ENCODE data around the gene ATF1.
A peak's percentile ranks its signal among the peaks of the same experiment; 100 is the strongest.

ATF1 gene

DNA sequence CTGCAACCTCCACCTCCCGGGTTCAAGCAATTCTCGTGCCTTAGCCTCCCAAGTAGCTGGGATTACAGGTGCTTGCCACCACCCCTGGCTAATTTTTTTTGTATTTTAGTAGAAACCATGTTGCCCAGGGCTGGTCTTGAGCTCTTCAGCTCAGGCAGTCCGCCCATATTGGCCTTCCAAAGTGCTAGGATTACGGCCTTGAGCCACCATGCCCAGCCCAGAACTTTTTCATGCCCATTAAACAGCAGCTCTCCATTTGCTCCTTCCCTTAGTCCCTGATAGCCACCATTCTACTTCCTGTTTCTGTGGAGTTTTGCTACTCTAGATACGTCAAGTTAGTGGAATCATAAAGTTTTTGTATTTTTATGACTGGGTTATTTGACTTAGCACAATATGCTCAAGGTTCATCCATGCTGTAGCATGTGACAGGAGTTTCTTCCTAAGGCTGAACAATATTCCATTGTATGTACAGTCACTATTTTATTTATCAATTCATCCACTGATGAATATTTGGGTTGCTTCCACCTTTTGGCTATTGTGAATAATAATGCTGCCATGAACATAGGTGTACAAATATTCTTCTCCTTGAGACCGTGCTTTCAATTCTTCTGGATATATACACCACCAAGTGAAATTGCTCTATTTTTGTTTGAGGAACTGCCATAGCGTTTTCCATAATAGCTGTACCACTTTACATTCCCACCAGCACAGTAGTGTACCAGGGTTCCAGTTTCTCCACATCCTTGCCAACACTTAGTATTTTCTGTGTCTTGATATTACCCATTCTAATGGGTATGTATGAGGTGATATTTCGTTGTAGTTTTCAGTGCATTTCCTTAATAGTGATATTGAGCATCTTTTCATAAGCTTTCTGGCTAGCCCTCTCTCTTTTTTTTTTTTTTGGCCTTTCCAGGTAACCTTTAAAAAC is 15.0 kb downstream of the ATF1 start:
- Histone ChIP-seq H3K9me3 (ENCODE audit: control insufficient read depth, low read length) (no peaks in the 10 kb centered on the region), H3K4me3 (ENCODE audit: low read length) (no peak overlapping the region), H3K9ac (ENCODE audit: low read length) (no peak overlapping the region), H3K27me3 (replicated peaks; ENCODE audit: control insufficient read depth, insufficient read depth, low read length) (no peaks in the 10 kb centered on the region), H3K4me1 (ENCODE audit: control insufficient read depth, insufficient read depth, low read length) (no peaks in the 10 kb centered on the region), H3K36me3 (ENCODE audit: control insufficient read depth, insufficient read depth, low read length, severe bottlenecking) (peaks cover 11% of the 10 kb centered on the region)
- DNase-seq (ENCODE audit: low read depth) = no peak

DNA sequence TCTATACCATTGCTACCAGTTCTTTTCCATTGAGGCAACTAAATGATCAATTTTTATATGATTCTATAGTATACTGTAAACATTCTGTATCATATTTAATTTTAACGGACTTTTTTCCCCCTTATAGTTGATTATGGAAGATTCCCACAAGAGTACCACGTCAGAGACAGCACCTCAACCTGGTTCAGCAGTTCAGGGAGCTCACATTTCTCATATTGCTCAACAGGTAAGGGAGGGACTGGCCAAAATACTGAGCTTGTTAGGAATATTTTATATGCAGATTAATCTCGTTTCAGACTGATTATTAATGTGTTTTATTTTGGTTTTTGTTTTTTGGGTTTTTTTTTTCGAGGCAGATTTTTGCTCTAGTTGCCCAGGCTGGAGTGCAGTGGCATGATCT is 16.1 kb downstream of the ATF1 start:
- no peak overlapping the region for H3K9ac ChIP-seq (ENCODE audit: low read length)
- no peak overlapping the region for H3K4me3 ChIP-seq (ENCODE audit: low read length)
- DNase-seq (ENCODE audit: low read depth) = no peak
- no peaks in the 10 kb centered on the region for H3K4me1 ChIP-seq (ENCODE audit: control insufficient read depth, insufficient read depth, low read length)
- H3K9me3 ChIP-seq (ENCODE audit: control insufficient read depth, low read length) = no peaks in the 10 kb centered on the region
- H3K27me3 ChIP-seq (replicated peaks; ENCODE audit: control insufficient read depth, insufficient read depth, low read length) = no peaks in the 10 kb centered on the region
- H3K36me3 ChIP-seq (ENCODE audit: control insufficient read depth, insufficient read depth, low read length, severe bottlenecking) = peaks cover 11% of the 10 kb centered on the region

DNA sequence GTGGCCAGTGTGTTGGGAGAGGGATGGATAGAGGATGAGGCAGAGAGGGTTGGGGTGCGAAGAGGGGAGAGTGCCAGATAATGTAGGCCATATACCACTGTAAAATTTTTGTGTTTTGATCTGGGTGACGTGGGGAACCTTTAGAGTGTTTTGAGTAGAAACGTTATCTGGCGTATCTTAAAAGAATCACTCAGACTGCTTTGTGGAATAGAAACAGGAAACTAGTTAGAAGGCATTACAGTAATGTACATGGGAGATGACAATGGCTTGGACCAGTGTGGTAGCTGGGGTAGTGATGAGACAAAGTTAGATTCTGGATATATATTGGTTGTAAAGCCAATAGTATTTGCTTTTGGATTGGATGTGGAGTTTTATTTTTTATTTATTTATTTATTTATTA is 20.6 kb downstream of the ATF1 start:
- Histone ChIP-seq H3K9ac (ENCODE audit: low read length) (no peak overlapping the region), H3K27me3 (replicated peaks; ENCODE audit: control insufficient read depth, insufficient read depth, low read length) (no peaks in the 10 kb centered on the region), H3K9me3 (ENCODE audit: control insufficient read depth, low read length) (no peaks in the 10 kb centered on the region), H3K36me3 (ENCODE audit: control insufficient read depth, insufficient read depth, low read length, severe bottlenecking) (peaks cover 16% of the 10 kb centered on the region), H3K4me1 (ENCODE audit: control insufficient read depth, insufficient read depth, low read length) (peaks cover 13% of the 10 kb centered on the region), H3K4me3 (ENCODE audit: low read length) (no peak overlapping the region)
- DNase-seq (ENCODE audit: low read depth) = no peak

DNA sequence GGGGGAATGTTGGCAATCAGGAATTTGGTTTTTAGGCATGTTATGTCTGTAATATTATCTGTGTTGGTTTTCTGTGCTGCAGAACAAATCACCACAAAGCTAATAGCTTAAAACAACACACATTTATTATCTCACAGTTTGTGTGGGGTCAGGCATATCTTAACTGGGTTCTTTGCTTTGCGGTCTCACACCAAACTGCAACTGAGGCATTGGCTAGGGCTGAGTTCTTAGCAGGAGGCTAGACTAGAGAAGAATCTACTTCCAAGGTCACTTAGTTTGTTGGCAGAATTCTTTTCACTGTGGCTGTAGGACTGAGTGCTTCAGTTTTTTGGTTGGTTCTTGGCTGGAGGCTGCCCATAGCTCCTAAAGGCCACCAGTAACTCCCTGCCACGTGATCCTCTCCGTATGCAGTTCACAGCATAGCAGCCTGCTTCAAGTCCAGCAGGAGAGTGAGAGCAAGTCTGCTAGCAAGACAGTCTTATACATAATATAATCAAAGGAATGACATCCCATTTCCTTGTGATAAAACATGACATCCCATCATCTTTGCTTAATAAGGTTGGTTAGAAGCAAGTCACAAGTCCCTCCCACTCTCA is 21.6 kb downstream of the ATF1 start:
- peak; percentile 13 for DNase-seq (ENCODE audit: low read depth)

DNA sequence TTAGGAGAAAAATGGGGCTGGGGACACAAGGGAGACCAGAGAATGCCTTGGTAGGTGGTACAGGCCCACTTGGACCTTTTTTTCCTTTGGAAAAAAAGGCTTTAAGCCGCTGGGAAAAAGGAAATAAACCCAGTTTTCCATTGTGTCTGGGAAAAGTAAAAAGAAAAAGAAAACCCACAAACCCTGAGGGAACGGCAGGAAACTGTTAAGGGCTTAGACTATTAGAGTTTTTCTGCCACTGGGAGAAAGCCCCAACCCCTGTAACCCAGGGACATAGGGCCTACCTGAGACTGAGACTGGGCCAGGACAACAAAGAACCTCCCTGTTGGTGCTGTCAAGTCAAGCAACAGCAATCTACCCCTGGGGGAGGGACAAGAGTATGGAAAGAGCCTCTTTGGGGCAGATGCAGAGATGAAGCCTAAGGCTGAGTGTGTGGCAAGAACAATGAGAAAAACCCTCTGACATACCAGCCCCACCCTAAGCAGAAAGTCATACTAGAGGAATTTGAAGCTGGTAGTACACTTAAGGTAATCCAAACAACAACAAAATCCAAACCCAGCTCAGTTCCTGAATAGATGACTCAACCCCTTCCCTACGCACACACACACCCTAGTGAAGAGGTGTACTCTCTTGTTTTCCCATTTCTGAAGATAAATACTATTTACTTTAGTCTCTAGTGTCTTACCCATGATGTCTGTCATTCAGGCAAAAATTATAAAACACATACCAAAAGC is 22.8 kb downstream of the ATF1 start:
- Histone ChIP-seq H3K4me1 (ENCODE audit: control insufficient read depth, insufficient read depth, low read length) (peaks cover 13% of the 10 kb centered on the region), H3K4me3 (ENCODE audit: low read length) (peak overlapping the region; percentile 39), H3K9ac (ENCODE audit: low read length) (peak overlapping the region; percentile 65), H3K9me3 (ENCODE audit: control insufficient read depth, low read length) (no peaks in the 10 kb centered on the region), H3K27me3 (replicated peaks; ENCODE audit: control insufficient read depth, insufficient read depth, low read length) (no peaks in the 10 kb centered on the region), H3K36me3 (ENCODE audit: control insufficient read depth, insufficient read depth, low read length, severe bottlenecking) (peaks cover 9% of the 10 kb centered on the region)
- DNase-seq (ENCODE audit: low read depth) = peak; percentile 95

More for the DNA sequence above, 21.6 kb downstream of the ATF1 start:
- H3K9ac ChIP-seq (ENCODE audit: low read length) = no peak overlapping the region
- H3K9me3 ChIP-seq (ENCODE audit: control insufficient read depth, low read length) = no peaks in the 10 kb centered on the region
- H3K4me1 ChIP-seq (ENCODE audit: control insufficient read depth, insufficient read depth, low read length) = peaks cover 13% of the 10 kb centered on the region
- H3K36me3 ChIP-seq (ENCODE audit: control insufficient read depth, insufficient read depth, low read length, severe bottlenecking) = peaks cover 16% of the 10 kb centered on the region
- H3K4me3 ChIP-seq (ENCODE audit: low read length) = no peak overlapping the region
- H3K27me3 ChIP-seq (replicated peaks; ENCODE audit: control insufficient read depth, insufficient read depth, low read length) = no peaks in the 10 kb centered on the region

DNA sequence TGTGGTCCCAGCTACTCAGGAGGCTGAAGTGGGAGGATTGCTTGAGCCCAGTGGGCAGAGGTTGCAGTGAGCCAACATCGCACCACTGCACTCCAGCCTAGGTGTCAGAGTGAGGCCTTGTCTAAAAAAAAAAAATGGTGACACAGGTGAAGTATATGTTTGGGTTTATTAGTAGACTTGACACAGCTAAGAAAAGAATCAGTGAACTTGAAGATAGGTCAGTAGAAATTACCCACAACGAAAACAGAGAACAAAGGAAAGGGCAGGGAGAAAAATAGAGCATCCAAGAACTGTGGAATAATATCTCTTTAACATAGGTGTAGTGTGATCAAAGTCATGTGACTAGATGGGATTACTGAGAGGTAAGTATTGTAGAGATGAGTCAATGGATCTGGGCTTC is 23.7 kb downstream of the ATF1 start:
- H3K9me3 ChIP-seq (ENCODE audit: control insufficient read depth, low read length) = no peaks in the 10 kb centered on the region
- H3K9ac ChIP-seq (ENCODE audit: low read length) = no peak overlapping the region
- H3K27me3 ChIP-seq (replicated peaks; ENCODE audit: control insufficient read depth, insufficient read depth, low read length) = no peaks in the 10 kb centered on the region
- peaks cover 5% of the 10 kb centered on the region for H3K36me3 ChIP-seq (ENCODE audit: control insufficient read depth, insufficient read depth, low read length, severe bottlenecking)
- no peak for DNase-seq (ENCODE audit: low read depth)
- H3K4me1 ChIP-seq (ENCODE audit: control insufficient read depth, insufficient read depth, low read length) = peaks cover 13% of the 10 kb centered on the region
- no peak overlapping the region for H3K4me3 ChIP-seq (ENCODE audit: low read length)

DNA sequence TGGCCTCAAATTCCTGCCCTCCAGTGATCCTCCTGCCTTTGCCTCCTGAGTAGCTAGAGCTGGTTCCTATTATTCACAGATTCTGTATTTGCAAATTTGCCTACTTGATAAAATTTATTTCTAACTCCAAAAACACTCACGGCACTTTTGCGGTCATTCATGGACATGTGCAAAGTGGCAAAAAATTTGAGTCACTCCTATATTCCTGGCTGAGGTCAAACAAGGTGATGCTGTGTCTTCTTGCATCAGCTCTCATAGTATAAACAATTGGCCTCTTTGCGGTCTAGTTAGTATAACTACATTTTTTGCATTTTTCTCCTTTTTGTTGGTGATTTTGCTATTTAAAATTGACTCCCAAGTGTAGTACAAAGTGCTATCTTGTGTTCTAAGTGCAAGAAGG is 24.7 kb downstream of the ATF1 start:
- H3K4me1 ChIP-seq (ENCODE audit: control insufficient read depth, insufficient read depth, low read length) = peaks cover 13% of the 10 kb centered on the region
- DNase-seq (ENCODE audit: low read depth) = peak; percentile 91
- H3K9ac ChIP-seq (ENCODE audit: low read length) = no peak overlapping the region
- H3K9me3 ChIP-seq (ENCODE audit: control insufficient read depth, low read length) = no peaks in the 10 kb centered on the region
- no peak overlapping the region for H3K4me3 ChIP-seq (ENCODE audit: low read length)
- peaks cover 5% of the 10 kb centered on the region for H3K36me3 ChIP-seq (ENCODE audit: control insufficient read depth, insufficient read depth, low read length, severe bottlenecking)
- H3K27me3 ChIP-seq (replicated peaks; ENCODE audit: control insufficient read depth, insufficient read depth, low read length) = no peaks in the 10 kb centered on the region

DNA sequence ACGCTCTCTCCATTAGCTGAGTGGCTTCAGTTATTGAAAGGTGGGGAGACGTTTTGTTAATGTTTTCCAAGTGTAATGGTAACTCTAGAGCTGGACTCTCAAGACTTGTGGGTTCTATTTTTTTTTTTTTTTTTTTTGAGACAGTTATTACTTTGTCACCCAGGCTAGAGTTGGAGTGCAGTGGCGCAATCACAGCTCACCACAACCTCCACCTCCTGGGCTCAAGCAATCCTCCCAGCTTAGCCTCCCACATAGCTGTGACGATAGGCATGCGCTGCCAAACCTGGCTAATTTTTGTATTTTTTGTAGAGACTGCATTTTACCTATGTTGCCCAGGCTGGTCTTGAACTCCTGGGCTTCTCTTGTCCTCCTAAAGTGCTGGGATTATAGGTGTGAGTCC is 26.2 kb downstream of the ATF1 start:
- Histone ChIP-seq H3K9ac (ENCODE audit: low read length) (no peak overlapping the region), H3K36me3 (ENCODE audit: control insufficient read depth, insufficient read depth, low read length, severe bottlenecking) (peaks cover 5% of the 10 kb centered on the region), H3K9me3 (ENCODE audit: control insufficient read depth, low read length) (no peaks in the 10 kb centered on the region), H3K4me1 (ENCODE audit: control insufficient read depth, insufficient read depth, low read length) (peaks cover 13% of the 10 kb centered on the region), H3K27me3 (replicated peaks; ENCODE audit: control insufficient read depth, insufficient read depth, low read length) (no peaks in the 10 kb centered on the region), H3K4me3 (ENCODE audit: low read length) (no peak overlapping the region)
- DNase-seq (ENCODE audit: low read depth) = no peak

DNA sequence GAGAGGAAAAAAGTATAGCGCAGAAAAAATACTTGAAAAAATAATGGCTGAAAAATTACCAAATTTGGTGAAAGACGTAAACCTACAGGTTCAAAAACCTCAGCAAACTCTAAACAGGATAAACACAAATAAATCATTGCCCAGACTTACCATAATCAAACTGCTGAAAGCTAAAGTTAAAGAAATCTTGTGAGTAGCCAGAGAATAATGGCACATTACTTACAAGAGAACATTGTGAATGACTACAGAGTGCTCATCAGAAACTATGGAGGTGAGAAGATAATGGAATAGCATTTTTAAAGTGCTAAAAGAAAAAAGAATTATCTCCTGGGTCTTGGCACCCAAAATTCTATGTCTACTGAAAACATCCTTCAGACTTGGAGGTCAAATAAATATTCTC is 36.0 kb downstream of the ATF1 start:
- peak overlapping the region; percentile 17 for H3K4me3 ChIP-seq (ENCODE audit: low read length)
- H3K4me1 ChIP-seq (ENCODE audit: control insufficient read depth, insufficient read depth, low read length) = no peaks in the 10 kb centered on the region
- H3K36me3 ChIP-seq (ENCODE audit: control insufficient read depth, insufficient read depth, low read length, severe bottlenecking) = peaks cover 56% of the 10 kb centered on the region
- H3K27me3 ChIP-seq (replicated peaks; ENCODE audit: control insufficient read depth, insufficient read depth, low read length) = no peaks in the 10 kb centered on the region
- peak; percentile 11 for DNase-seq (ENCODE audit: low read depth)
- H3K9ac ChIP-seq (ENCODE audit: low read length) = no peak overlapping the region
- peaks cover 18% of the 10 kb centered on the region for H3K9me3 ChIP-seq (ENCODE audit: control insufficient read depth, low read length)

DNA sequence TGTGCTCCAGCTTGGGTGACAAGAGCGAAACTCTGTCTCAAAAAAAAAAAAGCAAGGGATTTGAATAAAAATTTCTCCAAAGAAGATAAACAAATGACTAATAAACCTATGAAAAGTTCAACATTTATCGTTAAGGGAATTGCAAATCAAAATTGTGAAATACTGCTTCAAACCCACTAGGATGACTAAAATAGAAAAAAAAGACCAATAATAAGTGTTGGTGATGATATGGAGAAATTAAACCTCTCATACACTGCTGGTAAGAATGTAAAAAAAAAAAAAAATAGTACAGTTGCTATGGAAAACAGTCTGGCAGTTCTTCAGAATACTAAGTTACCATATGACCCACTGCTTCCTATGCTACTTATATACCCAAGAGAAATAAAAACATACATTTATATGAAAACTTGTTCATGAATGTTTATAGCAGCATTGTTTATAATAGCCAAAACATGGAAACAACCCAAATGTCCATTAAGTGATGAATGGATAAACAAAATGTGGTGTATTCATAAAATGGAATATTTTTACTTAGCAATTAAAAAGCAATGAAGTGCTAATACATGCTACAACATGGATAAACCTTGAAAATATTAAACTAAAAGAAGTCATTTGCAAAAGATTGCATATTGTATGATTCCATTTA is 39.5 kb downstream of the ATF1 start:
- Histone ChIP-seq H3K9me3 (ENCODE audit: control insufficient read depth, low read length) (peaks cover 18% of the 10 kb centered on the region), H3K27me3 (replicated peaks; ENCODE audit: control insufficient read depth, insufficient read depth, low read length) (no peaks in the 10 kb centered on the region), H3K36me3 (ENCODE audit: control insufficient read depth, insufficient read depth, low read length, severe bottlenecking) (peaks cover 32% of the 10 kb centered on the region), H3K4me1 (ENCODE audit: control insufficient read depth, insufficient read depth, low read length) (no peaks in the 10 kb centered on the region), H3K4me3 (ENCODE audit: low read length) (no peak overlapping the region), H3K9ac (ENCODE audit: low read length) (no peak overlapping the region)
- DNase-seq (ENCODE audit: low read depth) = no peak

DNA sequence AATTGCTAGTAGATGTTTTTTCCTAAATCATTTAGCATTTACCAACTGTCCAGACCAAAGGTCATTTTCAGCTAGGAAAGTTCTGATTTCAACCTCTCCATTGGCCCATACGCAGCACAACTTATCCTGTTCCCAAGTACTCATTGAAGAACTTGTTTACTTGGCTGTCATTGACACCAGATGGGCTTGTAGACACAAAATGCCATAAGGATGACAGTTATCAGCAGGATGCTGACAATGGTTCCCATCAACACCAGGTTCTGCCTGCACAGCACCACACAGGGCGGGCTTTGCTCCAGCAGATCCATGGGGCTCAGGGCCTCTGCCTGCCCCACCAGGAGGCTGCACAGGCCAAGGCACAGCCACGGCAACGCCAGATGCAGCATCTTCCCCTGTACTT is 42.3 kb downstream of the ATF1 start:
- Histone ChIP-seq H3K36me3 (ENCODE audit: control insufficient read depth, insufficient read depth, low read length, severe bottlenecking) (peaks cover 23% of the 10 kb centered on the region), H3K9me3 (ENCODE audit: control insufficient read depth, low read length) (no peaks in the 10 kb centered on the region), H3K27me3 (replicated peaks; ENCODE audit: control insufficient read depth, insufficient read depth, low read length) (no peaks in the 10 kb centered on the region), H3K9ac (ENCODE audit: low read length) (no peak overlapping the region), H3K4me3 (ENCODE audit: low read length) (no peak overlapping the region), H3K4me1 (ENCODE audit: control insufficient read depth, insufficient read depth, low read length) (no peaks in the 10 kb centered on the region)
- DNase-seq (ENCODE audit: low read depth) = no peak

Data from adipocyte (in vitro differentiated cells).